B cell (primary cell): ENCODE measurements around the gene SST. TPM values are rescaled to one million over a fixed set of nuclear protein-coding genes. Genes with fewer than 3 reads are reported as not detected.

Experiments
- ATAC-seq: fragments of 200-7000 bp; cut with Tn5 transposase; one replicate; pipeline ENCODE4 v1.10.0; 2021; ENCODE audit warnings: low read depth, mild to moderate bottlenecking, moderate number of reproducible peaks, moderate library complexity
- CTCF ChIA-PET: fragments of 350-600 bp; sonication (Branson Sonifier 250); formaldehyde crosslinking; loops from one replicate; lab custom pipeline; 2021; ENCODE audit warnings: antibody characterized with exemption, inconsistent platforms; lab: Charles Lee
- POLR2A ChIA-PET: fragments of 350-600 bp; sonication (Branson Sonifier 250); formaldehyde crosslinking; loops from one replicate; lab custom pipeline; 2021; ENCODE audit warnings: antibody characterized with exemption; lab: Charles Lee
- DNase-seq: peaks from one replicate; pipeline ENCODE4 v3.0.0; 2013
- H2AFZ ChIP-seq: 2 replicates; pipeline ENCODE4 v1.6.1; 2012; ENCODE audit warnings: mild to moderate bottlenecking, low read depth, low read length; ENCODE audit not compliant: insufficient read depth, poor library complexity, severe bottlenecking
- H3K27ac ChIP-seq, 2 donors: 1 replicate in 1 of 2; 2 replicates in 1 of 2; pipeline ENCODE4 v1.5.1; 2012 to 2013; ENCODE audit warnings: low read length in 2 of 2, mild to moderate bottlenecking in 2 of 2, moderate library complexity in 1 of 2
- H3K27me3 ChIP-seq, 4 experiments: fragments of 200-600 bp in 1 of 4; sonication (generic) in 1 of 4; replicated peaks in 1 of 4; 1 replicate in 2 of 4; 2 replicates in 2 of 4; pipeline versions ENCODE4 v1.6.1 to v1.7.0; 2013 to 2016; ENCODE audit warnings: low read length in 3 of 4, mild to moderate bottlenecking in 2 of 4, mixed read lengths in 1 of 4, moderate library complexity in 1 of 4; ENCODE audit not compliant: insufficient read depth in 4 of 4, control insufficient read depth in 3 of 4; ENCODE audit errors: control extremely low read depth in 1 of 4
- H3K36me3 ChIP-seq, 2 experiments: replicated peaks in 1 of 2; 1 replicate in 1 of 2; 2 replicates in 1 of 2; pipeline versions ENCODE4 v1.6.1 to v1.7.1; 2013; ENCODE audit warnings: low read length in 1 of 2; ENCODE audit not compliant: insufficient read depth in 2 of 2, control insufficient read depth in 1 of 2; ENCODE audit errors: control extremely low read depth in 1 of 2, extremely low read depth in 1 of 2
- H3K4me1 ChIP-seq, 2 donors: fragments of 200-600 bp in 1 of 2; sonication (generic) in 1 of 2; 1 replicate in 1 of 2; 2 replicates in 1 of 2; pipeline versions ENCODE4 v1.5.1 to v1.6.1; 2013 to 2017; ENCODE audit warnings: low read length in 2 of 2; ENCODE audit not compliant: control insufficient read depth in 2 of 2, insufficient read depth in 2 of 2
- H3K4me2 ChIP-seq: replicated peaks from 2 replicates; pipeline ENCODE3; 2012; ENCODE audit warnings: mild to moderate bottlenecking, low read depth, low read length; ENCODE audit not compliant: poor library complexity, severe bottlenecking
- H3K4me3 ChIP-seq, 5 experiments: fragments of 200-600 bp in 1 of 5; sonication (generic) in 1 of 5; 1 replicate in 3 of 5; 2 replicates in 2 of 5; pipeline versions ENCODE4 v1.5.1 to v1.7.0; 2011 to 2016; ENCODE audit warnings: low read length in 4 of 5, mild to moderate bottlenecking in 4 of 5, low read depth in 2 of 5, control low read depth in 1 of 5, moderate library complexity in 1 of 5; ENCODE audit not compliant: insufficient read depth in 1 of 5; ENCODE audit errors: control extremely low read depth in 1 of 5, extremely low read depth in 1 of 5
- H3K79me2 ChIP-seq: fragments of 200-600 bp; sonication (generic); one replicate; pipeline ENCODE4 v1.6.0; 2016; ENCODE audit warnings: low read length; ENCODE audit not compliant: control insufficient read depth, insufficient read depth
- H3K9ac ChIP-seq: fragments of 200-600 bp; sonication (generic); 2 replicates; pipeline ENCODE4 v1.6.1; 2017; ENCODE audit warnings: mild to moderate bottlenecking, low read length, moderate library complexity
- H3K9me3 ChIP-seq, 3 donors: one replicate each; pipeline versions ENCODE4 v1.6.1 to v1.7.1; 2013; ENCODE audit warnings: low read length in 2 of 3; ENCODE audit not compliant: control insufficient read depth in 2 of 3, insufficient read depth in 1 of 3; ENCODE audit errors: control extremely low read depth in 1 of 3
- H4K20me1 ChIP-seq: 2 replicates; pipeline ENCODE4 v1.6.0; 2012; ENCODE audit warnings: mild to moderate bottlenecking, low read length; ENCODE audit not compliant: insufficient read depth, control insufficient read depth, poor library complexity, severe bottlenecking
- H3K27ac Mint-ChIP-seq: one replicate; pipeline ENCODE4 v1.8.0; 2021; ENCODE audit warnings: mixed read lengths
- H3K27me3 Mint-ChIP-seq: one replicate; pipeline ENCODE4 v1.8.0; 2021; ENCODE audit warnings: mixed read lengths
- H3K4me1 Mint-ChIP-seq: one replicate; pipeline ENCODE4 v1.8.0; 2021; ENCODE audit warnings: mixed read lengths
- H3K4me3 Mint-ChIP-seq: one replicate; pipeline ENCODE4 v1.8.0; 2021; ENCODE audit warnings: mixed read lengths
- H3K9me3 Mint-ChIP-seq: one replicate; pipeline ENCODE4 v1.8.0; 2022; ENCODE audit warnings: mixed read lengths; ENCODE audit not compliant: insufficient read depth
- EZH2 ChIP-seq: IDR thresholded peaks from 2 replicates; pipeline ENCODE4 v1.6.1; 2012; ENCODE audit warnings: borderline replicate concordance, low read depth, mild to moderate bottlenecking, moderate library complexity, low read length; ENCODE audit not compliant: insufficient read depth, poor library complexity, severe bottlenecking
- WGBS: methylation state at CpG from one replicate; pipeline ENCODE4 v1.1.5; 2013; ENCODE audit warnings: missing lambda C conversion rate; ENCODE audit not compliant: insufficient coverage; 5-methylcytosine and 5-hydroxymethylcytosine counted together
- intact Hi-C: fragments of 100-400 bp; cut with micrococcal nuclease; formaldehyde crosslinking; loops from one replicate; pipeline ENCODE4 v1.10.0; 2022
- polyA plus RNA-seq: library from polyadenylated mRNA; depleted of rRNA; stranded (reverse); fragments of >200 nt; gene quantifications from 2 replicates; pipeline ENCODE4 v1.2.3, GENCODE V29; 2012
- total RNA-seq, 2 donors: library from RNA; stranded (reverse); fragments of 120-200 nt in 1 of 2; gene quantifications; 1 replicate in 1 of 2; 2 replicates in 1 of 2; pipeline versions ENCODE4 v1.2.3 to v1.2.4, GENCODE V29; 2013 to 2022
- TF ChIP-seq, protein P1 (sequence below): fragments of 200-600 bp; IDR thresholded peaks from one replicate; pipeline ENCODE4 v1.8.0; 2022; ENCODE audit warnings: antibody characterized with exemption, mild to moderate bottlenecking

The SST gene
- total and polyA plus RNA-seq, 2 donors (not counting 1 experiment from before 2014, with no cell fraction given) = not detected

GRCh38 chr3:187619461-187619860, 50.7 kb downstream of the SST start:
- Histone ChIP-seq H3K79me2 (no peaks in the 10 kb centered on the region), H3K27ac (no peak overlapping the region), H2AFZ (no peak overlapping the region), H3K36me3 (no peaks in the 10 kb centered on the region), H3K4me2 (no peak overlapping the region), H3K4me1 (no peaks in the 10 kb centered on the region), H3K4me3 (no peak overlapping the region), H3K27me3 (peaks cover 0 to 2% (median under 1%) of the 10 kb centered on the region in 4 experiments), H3K9ac (no peak overlapping the region), H4K20me1 (no peaks in the 10 kb centered on the region), H3K9me3 (no peaks in the 10 kb centered on the region)
- ChIA-PET POLR2A (no interaction called here), CTCF (interaction anchor here (2.6 kb wide), 1 partner anchor 60 kb away, joined by 11 read pairs; no protein-coding TSS in a partner anchor)
- TF ChIP-seq EZH2 = no peak
- TF ChIP-seq, protein P1, sequence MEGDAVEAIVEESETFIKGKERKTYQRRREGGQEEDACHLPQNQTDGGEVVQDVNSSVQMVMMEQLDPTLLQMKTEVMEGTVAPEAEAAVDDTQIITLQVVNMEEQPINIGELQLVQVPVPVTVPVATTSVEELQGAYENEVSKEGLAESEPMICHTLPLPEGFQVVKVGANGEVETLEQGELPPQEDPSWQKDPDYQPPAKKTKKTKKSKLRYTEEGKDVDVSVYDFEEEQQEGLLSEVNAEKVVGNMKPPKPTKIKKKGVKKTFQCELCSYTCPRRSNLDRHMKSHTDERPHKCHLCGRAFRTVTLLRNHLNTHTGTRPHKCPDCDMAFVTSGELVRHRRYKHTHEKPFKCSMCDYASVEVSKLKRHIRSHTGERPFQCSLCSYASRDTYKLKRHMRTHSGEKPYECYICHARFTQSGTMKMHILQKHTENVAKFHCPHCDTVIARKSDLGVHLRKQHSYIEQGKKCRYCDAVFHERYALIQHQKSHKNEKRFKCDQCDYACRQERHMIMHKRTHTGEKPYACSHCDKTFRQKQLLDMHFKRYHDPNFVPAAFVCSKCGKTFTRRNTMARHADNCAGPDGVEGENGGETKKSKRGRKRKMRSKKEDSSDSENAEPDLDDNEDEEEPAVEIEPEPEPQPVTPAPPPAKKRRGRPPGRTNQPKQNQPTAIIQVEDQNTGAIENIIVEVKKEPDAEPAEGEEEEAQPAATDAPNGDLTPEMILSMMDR = no peak
- ATAC-seq (no peak), DNase-seq (no peak)
- intact Hi-C loops = no loop called here
- peaks cover 14% of the 10 kb centered on the region for H3K27me3 Mint-ChIP-seq
- WGBS = no CpG with 5 or more reads among the region's 2 CpGs
- H3K4me1 Mint-ChIP-seq = no peaks in the 10 kb centered on the region
- no peaks in the 10 kb centered on the region for H3K9me3 Mint-ChIP-seq
- H3K4me3 Mint-ChIP-seq = no peak overlapping the region
- H3K27ac Mint-ChIP-seq = no peak overlapping the region

Other genes starting within 250 kb of the SST start
- not detected in 2 replicates for gene RTP2, start 32.2 kb upstream of the SST start, total RNA-seq
- gene RTP2, start 32.2 kb upstream of the SST start, polyA plus RNA-seq = not detected in 2 replicates
- gene BCL6, start 75.1 kb upstream of the SST start, total RNA-seq = 48.2 and 55.5 TPM in 2 replicates
- gene BCL6, start 75.1 kb upstream of the SST start, polyA plus RNA-seq = 21.2 and 31.5 TPM in 2 replicates